ENCODE measurements around the gene SSBP3.

- TF ChIP-seq SUZ12 (IDR thresholded peaks at IDR 0.05), result no peak
- TF ChIP-seq ELF4 (IDR thresholded peaks at IDR 0.05), result no peak
- no peak for TF ChIP-seq LEF1 (IDR thresholded peaks at IDR 0.05; ENCODE audit: borderline replicate concordance)
- TF ChIP-seq FOXM1 (IDR thresholded peaks at IDR 0.05; ENCODE audit: borderline replicate concordance), result no peak
- TF ChIP-seq TARDBP (IDR thresholded peaks at IDR 0.05), result no peak
- TF ChIP-seq FOXK2 (IDR thresholded peaks at IDR 0.05), result no peak
- no peak for TF ChIP-seq SP1 (IDR thresholded peaks at IDR 0.05)
- no peak for TF ChIP-seq BHLHE40 (IDR thresholded peaks at IDR 0.05; ENCODE audit: borderline replicate concordance)
These were observed 182.0 kb downstream of the SSBP3 start for GRCh38 chr1:54224233-54224632.

Measured in HEK293T (cell line).